ENCODE data around the gene GTF2H4.
"Not testable (repeated sequence)": the region's sequence is repeated elsewhere in the genome, so short reads cannot be mapped to it uniquely, and the experiment has no call there.

The GTF2H4 gene

GRCh38 chr6:30894935-30895334 lies 13.1 kb upstream of the GTF2H4 start:
- H3K27ac ChIP-seq (ENCODE audit: low read depth, low read length), result no peak overlapping the region
- no peak overlapping the region for H3K9ac ChIP-seq (ENCODE audit: low read depth in 1 of 2, low read length in 2 of 2)
- H3K9me3 ChIP-seq (ENCODE audit: control insufficient read depth in 1 of 2, low read length in 2 of 2), result no peaks in the 10 kb centered on the region
- no peaks in the 10 kb centered on the region for H3K4me1 ChIP-seq (ENCODE audit: control insufficient read depth in 1 of 2, insufficient read depth in 2 of 2, low read length in 2 of 2)
- no peaks in the 10 kb centered on the region for H3K27me3 ChIP-seq (ENCODE audit: control insufficient read depth in 1 of 2, insufficient read depth in 2 of 2, low read length in 2 of 2)
- peaks cover 63 to 99% of the 10 kb centered on the region in 2 donors for H3K36me3 ChIP-seq (ENCODE audit: control insufficient read depth in 1 of 2, insufficient read depth in 2 of 2, low read length in 2 of 2)
- H3K4me3 ChIP-seq (ENCODE audit: low read depth in 1 of 2, low read length in 2 of 2), result no peak overlapping the region

- no peaks in the 10 kb centered on the region for H3K27me3 ChIP-seq (ENCODE audit: control insufficient read depth in 1 of 2, insufficient read depth in 2 of 2, low read length in 2 of 2)
- no peak overlapping the region for H3K4me3 ChIP-seq (ENCODE audit: low read depth in 1 of 2, low read length in 2 of 2)
- H3K9me3 ChIP-seq (ENCODE audit: control insufficient read depth in 1 of 2, low read length in 2 of 2), result no peaks in the 10 kb centered on the region
- H3K4me1 ChIP-seq (ENCODE audit: control insufficient read depth in 1 of 2, insufficient read depth in 2 of 2, low read length in 2 of 2), result no peaks in the 10 kb centered on the region
- no peak overlapping the region for H3K9ac ChIP-seq (ENCODE audit: low read depth in 1 of 2, low read length in 2 of 2)
- H3K36me3 ChIP-seq (ENCODE audit: control insufficient read depth in 1 of 2, insufficient read depth in 2 of 2, low read length in 2 of 2), result peaks cover 59 to 98% of the 10 kb centered on the region in 2 donors
- H3K27ac ChIP-seq (ENCODE audit: low read depth, low read length), result no peak overlapping the region
Observed at GRCh38 chr6:30895343-30895742, 12.7 kb upstream of the GTF2H4 start.

- no peaks in the 10 kb centered on the region for H3K27me3 ChIP-seq (ENCODE audit: control insufficient read depth in 1 of 2, insufficient read depth in 2 of 2, low read length in 2 of 2)
- H3K9ac ChIP-seq (ENCODE audit: low read depth in 1 of 2, low read length in 2 of 2), result no peak overlapping the region
- no peaks in the 10 kb centered on the region for H3K9me3 ChIP-seq (ENCODE audit: control insufficient read depth in 1 of 2, low read length in 2 of 2)
- no peak overlapping the region for H3K4me3 ChIP-seq (ENCODE audit: low read depth in 1 of 2, low read length in 2 of 2)
- no peak overlapping the region for H3K27ac ChIP-seq (ENCODE audit: low read depth, low read length)
- H3K4me1 ChIP-seq (ENCODE audit: control insufficient read depth in 1 of 2, insufficient read depth in 2 of 2, low read length in 2 of 2), result no peaks in the 10 kb centered on the region
- peaks cover 48 to 86% of the 10 kb centered on the region in 2 donors for H3K36me3 ChIP-seq (ENCODE audit: control insufficient read depth in 1 of 2, insufficient read depth in 2 of 2, low read length in 2 of 2)
Observed at GRCh38 chr6:30896541-30896940, 11.5 kb upstream of the GTF2H4 start.

GRCh38 chr6:30897882-30898281 lies 10.1 kb upstream of the GTF2H4 start:
- H3K4me1 ChIP-seq (ENCODE audit: control insufficient read depth in 1 of 2, insufficient read depth in 2 of 2, low read length in 2 of 2), result no peaks in the 10 kb centered on the region
- H3K9ac ChIP-seq (ENCODE audit: low read depth in 1 of 2, low read length in 2 of 2), result no peak overlapping the region
- no peaks in the 10 kb centered on the region for H3K27me3 ChIP-seq (ENCODE audit: control insufficient read depth in 1 of 2, insufficient read depth in 2 of 2, low read length in 2 of 2)
- H3K27ac ChIP-seq (ENCODE audit: low read depth, low read length), result no peak overlapping the region
- no peak overlapping the region for H3K4me3 ChIP-seq (ENCODE audit: low read depth in 1 of 2, low read length in 2 of 2)
- H3K36me3 ChIP-seq (ENCODE audit: control insufficient read depth in 1 of 2, insufficient read depth in 2 of 2, low read length in 2 of 2), result peaks cover 40 to 73% of the 10 kb centered on the region in 2 donors
- H3K9me3 ChIP-seq (ENCODE audit: control insufficient read depth in 1 of 2, low read length in 2 of 2), result no peaks in the 10 kb centered on the region

GRCh38 chr6:30898750-30899360 lies 9.2 kb upstream of the GTF2H4 start:
- Histone ChIP-seq H3K27ac (ENCODE audit: low read depth, low read length) (no peak overlapping the region), H3K4me3 (ENCODE audit: low read depth in 1 of 2, low read length in 2 of 2) (no peak overlapping the region), H3K36me3 (ENCODE audit: control insufficient read depth in 1 of 2, insufficient read depth in 2 of 2, low read length in 2 of 2) (peaks cover 40 to 63% of the 10 kb centered on the region in 2 donors), H3K27me3 (ENCODE audit: control insufficient read depth in 1 of 2, insufficient read depth in 2 of 2, low read length in 2 of 2) (no peaks in the 10 kb centered on the region), H3K4me1 (ENCODE audit: control insufficient read depth in 1 of 2, insufficient read depth in 2 of 2, low read length in 2 of 2) (no peaks in the 10 kb centered on the region), H3K9me3 (ENCODE audit: control insufficient read depth in 1 of 2, low read length in 2 of 2) (no peaks in the 10 kb centered on the region), H3K9ac (ENCODE audit: low read depth in 1 of 2, low read length in 2 of 2) (no peak overlapping the region)

GRCh38 chr6:30900863-30901417 lies 7.1 kb upstream of the GTF2H4 start:
- Histone ChIP-seq H3K9ac (ENCODE audit: low read depth in 1 of 2, low read length in 2 of 2) (no peak overlapping the region), H3K4me1 (ENCODE audit: control insufficient read depth in 1 of 2, insufficient read depth in 2 of 2, low read length in 2 of 2) (no peaks in the 10 kb centered on the region), H3K36me3 (ENCODE audit: control insufficient read depth in 1 of 2, insufficient read depth in 2 of 2, low read length in 2 of 2) (peaks cover 21 to 42% of the 10 kb centered on the region in 2 donors), H3K9me3 (ENCODE audit: control insufficient read depth in 1 of 2, low read length in 2 of 2) (no peaks in the 10 kb centered on the region), H3K27ac (ENCODE audit: low read depth, low read length) (no peak overlapping the region), H3K27me3 (ENCODE audit: control insufficient read depth in 1 of 2, insufficient read depth in 2 of 2, low read length in 2 of 2) (no peaks in the 10 kb centered on the region), H3K4me3 (ENCODE audit: low read depth in 1 of 2, low read length in 2 of 2) (no peak overlapping the region)

GRCh38 chr6:30901436-30901835 lies 6.6 kb upstream of the GTF2H4 start:
- no peak overlapping the region for H3K9ac ChIP-seq (ENCODE audit: low read depth in 1 of 2, low read length in 2 of 2)
- peaks cover 21 to 37% of the 10 kb centered on the region in 2 donors for H3K36me3 ChIP-seq (ENCODE audit: control insufficient read depth in 1 of 2, insufficient read depth in 2 of 2, low read length in 2 of 2)
- H3K9me3 ChIP-seq (ENCODE audit: control insufficient read depth in 1 of 2, low read length in 2 of 2), result no peaks in the 10 kb centered on the region
- H3K27me3 ChIP-seq (ENCODE audit: control insufficient read depth in 1 of 2, insufficient read depth in 2 of 2, low read length in 2 of 2), result no peaks in the 10 kb centered on the region
- no peak overlapping the region for H3K27ac ChIP-seq (ENCODE audit: low read depth, low read length)
- no peak overlapping the region for H3K4me3 ChIP-seq (ENCODE audit: low read depth in 1 of 2, low read length in 2 of 2)
- no peaks in the 10 kb centered on the region for H3K4me1 ChIP-seq (ENCODE audit: control insufficient read depth in 1 of 2, insufficient read depth in 2 of 2, low read length in 2 of 2)

- peaks cover 21 to 30% of the 10 kb centered on the region in 2 donors for H3K36me3 ChIP-seq (ENCODE audit: control insufficient read depth in 1 of 2, insufficient read depth in 2 of 2, low read length in 2 of 2)
- not testable (repeated sequence) for H3K27ac ChIP-seq (ENCODE audit: low read depth, low read length); H3K4me3 ChIP-seq (ENCODE audit: low read depth in 1 of 2, low read length in 2 of 2); H3K9ac ChIP-seq (ENCODE audit: low read depth in 1 of 2, low read length in 2 of 2); H3K9me3 ChIP-seq (ENCODE audit: control insufficient read depth in 1 of 2, low read length in 2 of 2); H3K27me3 ChIP-seq (ENCODE audit: control insufficient read depth in 1 of 2, insufficient read depth in 2 of 2, low read length in 2 of 2); H3K4me1 ChIP-seq (ENCODE audit: control insufficient read depth in 1 of 2, insufficient read depth in 2 of 2, low read length in 2 of 2)
Observed at GRCh38 chr6:30902196-30902595, 5.8 kb upstream of the GTF2H4 start.

GRCh38 chr6:30902709-30903108 lies 5.3 kb upstream of the GTF2H4 start:
- H3K27me3 ChIP-seq (ENCODE audit: control insufficient read depth in 1 of 2, insufficient read depth in 2 of 2, low read length in 2 of 2), result no peaks in the 10 kb centered on the region
- H3K9me3 ChIP-seq (ENCODE audit: control insufficient read depth in 1 of 2, low read length in 2 of 2), result no peaks in the 10 kb centered on the region
- H3K4me1 ChIP-seq (ENCODE audit: control insufficient read depth in 1 of 2, insufficient read depth in 2 of 2, low read length in 2 of 2), result no peaks in the 10 kb centered on the region
- no peak overlapping the region for H3K9ac ChIP-seq (ENCODE audit: low read depth in 1 of 2, low read length in 2 of 2)
- no peak overlapping the region for H3K4me3 ChIP-seq (ENCODE audit: low read depth in 1 of 2, low read length in 2 of 2)
- peaks cover 17 to 25% of the 10 kb centered on the region in 2 donors for H3K36me3 ChIP-seq (ENCODE audit: control insufficient read depth in 1 of 2, insufficient read depth in 2 of 2, low read length in 2 of 2)
- no peak overlapping the region for H3K27ac ChIP-seq (ENCODE audit: low read depth, low read length)

GRCh38 chr6:30903236-30903635 lies 4.8 kb upstream of the GTF2H4 start:
- no peak overlapping the region for H3K4me3 ChIP-seq (ENCODE audit: low read depth in 1 of 2, low read length in 2 of 2)

More at GRCh38 chr6:30903236-30903635, 4.8 kb upstream of the GTF2H4 start:
- Histone ChIP-seq H3K27me3 (ENCODE audit: control insufficient read depth in 1 of 2, insufficient read depth in 2 of 2, low read length in 2 of 2) (no peaks in the 10 kb centered on the region), H3K36me3 (ENCODE audit: control insufficient read depth in 1 of 2, insufficient read depth in 2 of 2, low read length in 2 of 2) (peaks cover 11 to 20% of the 10 kb centered on the region in 2 donors), H3K27ac (ENCODE audit: low read depth, low read length) (no peak overlapping the region), H3K9me3 (ENCODE audit: control insufficient read depth in 1 of 2, low read length in 2 of 2) (no peaks in the 10 kb centered on the region), H3K4me1 (ENCODE audit: control insufficient read depth in 1 of 2, insufficient read depth in 2 of 2, low read length in 2 of 2) (peaks cover 0 to under 1% of the 10 kb centered on the region in 2 donors), H3K9ac (ENCODE audit: low read depth in 1 of 2, low read length in 2 of 2) (no peak overlapping the region)

Data from duodenal mucosa (tissue), 2 donors.